GM21528 (cell line): ENCODE results near the gene XPR1.
"Not testable (repeated sequence)": the region's sequence is repeated elsewhere in the genome, so short reads cannot be mapped to it uniquely, and the experiment has no call there.

ENCODE experiments used
- ATAC-seq: cut with Tn5 transposase; IDR thresholded peaks from one replicate; pipeline ENCODE4 v1.9.1; 2021; ENCODE audit warnings: mild to moderate bottlenecking, moderate library complexity; ENCODE audit not compliant: unreplicated experiment, low FRiP score

The XPR1 gene

DNA sequence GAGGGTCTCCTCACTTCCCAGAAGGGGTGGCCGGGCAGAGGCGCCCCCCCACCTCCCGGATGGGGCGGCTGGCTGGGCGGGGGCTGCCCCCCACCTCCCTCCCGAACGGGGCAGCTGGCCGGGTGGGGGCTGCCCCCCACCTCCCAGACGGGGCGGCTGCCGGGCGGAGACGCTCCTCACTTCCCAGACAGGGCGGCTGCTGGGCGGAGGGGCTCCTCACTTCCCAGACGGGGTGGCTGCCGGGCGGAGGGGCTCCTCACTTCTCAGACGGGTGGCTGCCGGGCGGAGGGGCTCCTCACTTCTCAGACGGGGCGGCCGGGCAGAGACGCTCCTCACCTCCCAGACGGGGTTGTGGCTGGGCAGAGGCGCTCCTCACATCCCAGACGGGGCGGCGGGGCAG lies 78.9 kb downstream of the XPR1 start:
- not testable (repeated sequence) for ATAC-seq

DNA sequence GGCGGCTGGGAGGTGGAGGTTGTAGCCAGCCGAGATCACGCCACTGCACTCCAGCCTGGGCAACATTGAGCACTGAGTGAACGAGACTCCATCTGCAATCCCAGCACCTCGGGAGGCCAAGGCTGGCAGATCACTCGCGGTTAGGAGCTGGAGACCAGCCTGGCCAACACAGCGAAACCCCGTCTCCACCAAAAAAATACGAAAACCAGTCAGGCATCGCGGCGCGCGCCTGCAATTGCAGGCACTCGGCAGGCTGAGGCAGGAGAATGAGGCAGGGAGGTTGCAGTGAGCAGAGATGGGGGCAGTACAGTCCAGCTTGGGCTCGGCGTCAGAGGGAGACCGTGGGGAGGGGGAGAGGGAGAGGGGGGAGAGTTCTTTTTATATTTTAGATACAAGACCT lies 79.4 kb downstream of the XPR1 start:
- ATAC-seq = not testable (repeated sequence)

DNA sequence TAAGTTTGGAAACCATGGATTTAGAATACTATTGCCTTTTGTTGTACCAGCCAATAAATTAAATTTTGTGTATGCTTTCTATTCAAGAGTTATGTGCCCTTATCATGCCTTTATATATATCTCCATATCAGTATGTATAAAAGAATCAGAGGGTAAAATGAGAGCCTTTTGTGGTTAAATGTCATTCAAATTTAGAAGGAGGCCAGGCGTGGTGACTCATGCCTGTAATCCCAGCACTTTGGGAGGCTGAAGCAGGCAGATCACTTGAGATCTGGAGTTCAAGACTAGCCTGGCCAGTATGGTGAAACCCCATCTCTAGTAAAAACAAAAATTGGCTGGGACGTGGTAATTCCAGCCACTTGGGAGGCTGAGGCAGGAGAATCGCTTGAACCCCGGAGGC lies 88.9 kb downstream of the XPR1 start:
- ATAC-seq = no peak

DNA sequence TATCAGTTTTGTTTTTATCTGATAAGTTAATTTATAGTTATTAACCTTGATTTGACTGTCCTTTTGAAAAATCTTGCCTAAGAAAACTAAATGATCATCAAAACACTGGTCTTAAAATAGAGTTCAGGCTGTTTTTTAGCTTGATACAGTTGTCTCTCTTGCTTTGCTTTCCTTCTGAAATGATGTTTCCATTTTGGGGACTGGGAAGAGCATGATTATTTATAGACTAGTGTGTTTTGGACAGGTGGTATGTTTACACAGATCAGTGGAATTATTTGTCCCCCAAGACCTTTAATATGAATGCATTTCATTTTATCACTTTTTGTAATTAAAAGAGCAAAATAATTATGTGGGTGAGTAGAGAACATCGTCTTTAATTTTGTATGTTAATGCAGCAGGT lies 90.8 kb downstream of the XPR1 start:
- no peak for ATAC-seq

DNA sequence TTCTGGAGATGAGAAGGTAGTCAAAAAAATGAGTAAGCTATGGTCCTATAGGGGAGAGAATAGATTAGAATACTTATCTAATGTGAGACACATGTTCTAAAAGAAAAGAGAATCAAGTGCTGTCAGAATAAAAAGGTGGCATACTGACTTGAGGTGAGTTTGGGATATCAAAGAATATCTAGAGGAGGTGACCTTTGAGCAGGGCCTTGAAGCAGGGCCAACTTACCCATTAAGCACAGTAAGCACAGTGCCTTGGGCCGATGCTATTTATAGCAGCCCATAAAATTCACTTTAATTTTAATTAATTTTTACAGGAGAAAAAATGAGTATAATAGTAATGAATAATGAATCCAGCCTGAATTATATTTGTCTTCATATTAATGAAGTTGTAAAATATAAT lies 92.2 kb downstream of the XPR1 start:
- no peak for ATAC-seq

DNA sequence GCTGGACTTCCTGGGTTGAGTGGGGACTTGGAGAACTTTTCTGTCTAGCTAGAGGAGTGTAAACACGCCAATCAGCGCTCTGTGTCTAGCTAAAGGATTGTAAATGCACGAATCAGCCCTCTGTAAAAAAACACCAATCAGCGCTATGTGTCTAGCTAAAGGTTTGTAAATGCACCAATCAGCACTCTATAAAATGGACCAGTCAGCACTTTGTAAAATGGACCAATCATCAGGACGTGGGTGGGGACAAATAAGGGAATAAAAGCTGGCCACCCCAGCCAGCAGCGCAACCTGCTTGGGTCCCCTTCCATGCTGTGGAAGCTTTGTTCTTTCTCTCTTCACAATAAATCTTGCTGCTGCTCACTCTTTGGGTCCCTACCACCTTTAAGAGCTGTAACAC lies 94.2 kb downstream of the XPR1 start:
- ATAC-seq = not testable (repeated sequence)

DNA sequence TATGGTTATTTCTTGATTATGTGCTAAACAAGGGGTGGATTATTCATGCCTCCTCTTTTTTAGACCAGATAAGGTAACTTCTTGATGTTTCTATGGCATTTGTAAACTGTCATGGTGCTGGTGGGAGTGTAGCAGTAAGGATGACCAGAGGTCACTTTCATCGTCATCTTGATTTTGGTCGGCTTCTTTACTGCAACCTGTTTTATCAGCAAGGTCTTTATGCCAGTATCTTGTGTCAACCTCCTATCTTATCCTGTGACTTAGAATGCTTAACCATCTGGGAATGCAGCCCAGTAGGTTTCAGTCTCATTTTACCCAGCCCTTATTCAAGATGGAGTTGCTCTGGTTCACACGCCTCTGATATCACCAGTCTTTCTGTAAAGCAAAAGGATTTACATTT lies 95.9 kb downstream of the XPR1 start:
- ATAC-seq = not testable (repeated sequence)

DNA sequence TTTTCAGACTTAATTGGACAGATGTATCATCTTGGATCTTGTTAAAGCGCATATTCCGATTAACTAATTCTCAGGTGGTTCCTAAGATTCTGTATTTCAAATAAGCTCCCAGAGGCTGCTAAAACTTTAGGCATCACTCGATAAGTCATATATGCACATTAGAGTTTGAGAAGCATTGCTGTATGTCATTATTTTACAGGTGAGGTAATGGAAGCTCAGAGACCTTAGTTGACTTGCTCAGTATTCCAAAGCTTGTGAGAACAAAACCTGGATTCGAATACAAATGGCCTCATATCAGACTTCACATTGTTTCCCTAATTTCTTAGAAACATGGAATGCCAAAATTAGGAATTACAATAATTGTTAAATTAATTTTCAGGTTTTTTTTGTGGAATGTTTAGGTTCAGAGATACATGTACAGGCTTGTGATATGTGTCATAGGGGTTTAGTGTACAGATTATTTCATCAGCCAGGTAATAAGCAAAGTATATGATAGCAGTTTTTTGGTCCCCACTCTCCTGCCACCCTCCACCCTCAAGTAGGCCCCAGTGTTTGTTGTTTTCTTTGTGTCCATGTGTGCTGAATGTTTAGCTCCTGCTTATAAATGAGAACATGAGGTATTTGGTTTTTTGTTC lies 96.8 kb downstream of the XPR1 start:
- no peak for ATAC-seq

DNA sequence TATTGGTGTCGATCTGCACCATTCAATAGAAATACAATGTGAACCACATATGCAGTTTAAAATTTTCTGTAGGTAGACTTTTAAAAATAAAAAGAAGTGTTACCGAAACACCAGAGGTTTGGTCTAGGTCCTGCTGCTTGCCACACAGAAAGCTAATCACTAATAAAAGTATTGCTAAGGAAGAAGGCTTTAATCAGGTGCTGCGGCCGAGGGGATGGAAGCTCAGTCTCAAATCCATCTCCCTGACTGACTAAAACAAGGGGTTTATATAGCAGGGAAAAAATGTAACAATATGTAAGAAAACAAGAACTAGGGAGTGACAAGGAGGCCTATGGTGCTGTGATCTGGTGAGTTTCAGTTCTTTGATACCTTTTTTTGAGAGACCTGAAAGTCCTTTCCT lies 99.3 kb downstream of the XPR1 start:
- ATAC-seq = no peak

DNA sequence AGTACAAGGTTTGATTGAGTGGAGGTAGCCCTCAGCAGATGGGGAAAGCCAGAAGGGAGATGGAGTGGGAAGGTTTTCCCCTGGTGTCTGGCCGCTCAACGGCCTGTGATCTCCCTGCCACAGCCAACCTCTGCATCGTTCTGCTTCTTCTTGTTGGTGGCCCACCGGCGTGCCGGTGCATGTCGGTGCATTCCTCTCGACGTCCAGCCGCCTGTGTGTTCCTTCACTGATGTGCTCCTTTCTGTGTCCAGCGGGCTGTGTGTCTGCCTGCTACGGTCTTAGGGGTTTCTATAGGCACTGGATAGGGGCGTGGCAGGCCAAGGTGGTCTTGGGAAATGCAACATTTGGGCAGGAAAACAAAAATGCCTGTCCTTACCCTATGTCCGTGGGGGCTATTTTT lies 101.0 kb downstream of the XPR1 start:
- ATAC-seq = no peak

DNA sequence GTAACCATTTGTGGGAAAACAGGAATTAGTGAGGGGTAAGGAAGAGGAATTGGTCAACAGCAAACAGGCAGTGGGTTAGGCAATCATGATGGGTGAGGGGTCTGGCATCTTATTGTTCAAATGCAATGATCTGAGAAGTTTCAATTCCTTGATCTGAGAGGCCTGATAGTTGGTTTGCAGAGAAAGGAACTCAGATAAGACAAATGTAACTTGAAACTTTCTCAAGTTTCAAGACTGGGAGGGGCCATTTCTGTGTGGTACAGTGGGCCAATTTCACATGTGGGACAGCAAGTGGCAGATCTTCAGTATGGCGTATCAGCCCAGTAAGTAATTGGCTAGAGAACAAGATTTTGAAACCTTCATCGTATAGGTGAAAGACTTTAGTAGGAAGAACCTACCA lies 102.5 kb downstream of the XPR1 start:
- ATAC-seq = no peak

DNA sequence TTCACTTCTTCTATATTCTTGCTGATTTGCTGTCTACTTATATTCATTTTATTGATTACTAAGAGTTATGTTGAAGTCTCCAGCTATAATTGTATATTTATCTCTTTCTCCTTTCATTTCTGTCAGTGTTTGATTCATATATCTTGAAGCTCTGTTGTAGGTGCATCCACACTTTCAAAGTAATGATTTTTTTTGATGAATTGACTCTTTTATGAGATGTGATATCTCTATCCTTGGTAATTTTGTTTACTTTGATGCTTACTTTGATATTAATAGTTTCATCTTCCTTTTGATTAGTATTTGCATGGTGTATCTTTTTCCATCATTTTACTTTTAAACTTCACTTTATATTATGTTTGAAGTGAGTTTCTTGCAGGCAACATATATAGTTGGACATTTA lies 110.8 kb downstream of the XPR1 start:
- no peak for ATAC-seq

DNA sequence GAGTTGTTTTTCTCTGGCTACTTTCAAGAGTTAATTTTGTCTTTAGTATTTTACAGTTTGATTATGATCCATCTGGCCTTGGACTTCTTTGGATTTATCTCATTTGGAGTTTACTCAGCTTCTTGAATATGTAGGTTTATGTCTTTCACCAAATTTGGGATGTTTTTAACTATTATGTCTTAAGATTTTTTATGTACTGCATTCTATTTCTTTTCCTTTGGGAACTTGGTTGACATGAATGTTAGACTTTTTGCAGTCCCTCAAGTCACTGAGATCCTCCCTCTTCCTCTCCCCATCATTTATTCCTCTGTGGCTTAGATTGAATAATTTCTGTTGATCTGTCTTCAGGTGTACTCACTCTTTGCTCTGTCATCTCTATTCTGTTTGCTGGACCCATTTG lies 112.0 kb downstream of the XPR1 start:
- no peak for ATAC-seq

DNA sequence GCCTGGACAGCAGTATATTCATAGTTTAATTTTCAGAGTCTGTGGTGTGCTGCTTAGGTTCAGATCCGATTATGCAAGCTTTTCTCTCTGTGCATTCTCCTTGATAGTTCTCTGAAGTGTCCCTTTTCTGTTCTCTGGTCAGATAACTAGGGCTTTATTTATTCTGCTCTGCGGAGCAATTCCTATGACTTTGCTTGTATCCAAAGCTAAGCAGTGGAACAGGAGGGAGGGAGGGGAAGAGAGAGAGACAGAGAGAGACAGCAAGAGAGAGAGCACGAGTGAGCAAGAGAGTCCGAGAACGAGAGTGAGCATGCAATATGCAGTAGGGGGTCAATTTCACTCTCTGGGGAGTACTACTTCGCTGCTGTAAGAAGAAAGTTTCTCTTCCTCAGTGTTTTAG lies 113.3 kb downstream of the XPR1 start:
- ATAC-seq = no peak

DNA sequence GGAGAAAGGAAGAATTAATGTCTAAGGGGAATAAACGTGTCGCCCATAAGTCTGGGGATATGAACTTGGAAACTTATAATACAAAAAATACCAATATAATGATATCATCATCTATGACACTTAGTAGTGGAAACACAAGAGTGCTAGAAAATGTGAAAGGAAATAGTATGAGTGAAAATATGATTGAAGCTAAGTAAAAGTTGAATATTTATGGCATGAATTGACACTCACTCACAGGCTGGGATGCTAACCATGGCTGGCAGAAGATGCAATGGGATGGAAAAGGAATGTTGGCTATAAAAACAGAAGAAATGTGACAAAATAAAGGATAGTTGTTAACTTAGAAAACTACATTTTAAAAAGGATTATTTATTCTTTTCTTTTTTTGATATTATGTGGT lies 120.1 kb downstream of the XPR1 start:
- no peak for ATAC-seq

DNA sequence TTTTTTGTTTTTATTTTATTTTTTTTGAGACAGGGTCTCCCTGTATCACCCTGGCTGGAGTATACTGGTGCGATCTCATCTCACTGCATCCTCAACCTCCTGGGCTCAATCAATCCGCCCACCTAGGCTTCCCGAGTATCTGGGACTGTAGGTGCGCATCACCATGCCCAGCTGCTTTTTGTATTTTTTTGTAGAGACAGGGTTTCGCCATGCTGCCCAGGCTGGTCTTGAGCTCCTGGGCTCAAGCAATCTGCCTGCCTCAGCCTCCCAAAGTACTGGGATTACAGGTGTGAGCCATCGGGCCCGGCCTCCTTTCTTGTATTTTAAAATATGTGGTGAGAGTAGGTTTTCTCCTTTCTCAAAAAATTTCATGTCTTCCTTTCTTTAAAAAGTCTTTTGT lies 122.6 kb downstream of the XPR1 start:
- no peak for ATAC-seq

DNA sequence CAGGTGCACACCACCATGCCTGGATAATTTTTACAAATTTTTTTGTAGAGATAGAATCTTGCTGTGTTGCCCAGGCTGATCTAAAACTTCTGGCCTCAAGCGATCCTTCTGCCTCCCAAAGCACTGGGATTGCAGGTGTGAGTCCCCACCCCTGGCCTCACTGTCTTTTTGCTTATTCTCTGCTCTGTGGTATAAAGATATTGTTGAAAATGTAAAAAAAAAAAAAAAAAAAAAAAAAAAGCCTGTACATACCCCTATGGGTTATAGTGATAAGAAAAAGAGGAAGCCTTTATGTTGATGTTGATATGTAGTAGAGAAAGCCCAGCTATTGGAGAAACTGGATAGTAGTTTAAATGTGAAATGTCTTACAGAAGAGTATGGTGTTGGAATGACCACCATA lies 125.8 kb downstream of the XPR1 start:
- ATAC-seq = no peak

DNA sequence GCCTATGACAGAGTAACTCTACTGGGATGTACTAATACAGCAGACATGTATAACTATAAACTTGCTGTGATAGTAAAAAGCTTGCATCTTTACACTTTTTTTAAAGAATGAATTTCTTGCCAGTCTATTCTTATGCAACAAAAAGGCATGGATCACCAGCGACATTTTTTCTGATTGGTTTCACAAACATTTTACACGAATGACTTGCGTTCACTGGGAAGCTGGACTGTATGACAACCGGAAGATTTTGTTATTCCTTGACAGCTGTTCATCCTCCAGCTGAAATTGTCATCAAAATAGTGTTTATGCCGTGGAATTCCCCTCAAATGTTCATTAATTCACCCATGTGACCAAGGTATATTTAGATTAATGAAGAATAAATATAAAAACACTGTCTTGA lies 131.0 kb downstream of the XPR1 start:
- ATAC-seq = no peak

DNA sequence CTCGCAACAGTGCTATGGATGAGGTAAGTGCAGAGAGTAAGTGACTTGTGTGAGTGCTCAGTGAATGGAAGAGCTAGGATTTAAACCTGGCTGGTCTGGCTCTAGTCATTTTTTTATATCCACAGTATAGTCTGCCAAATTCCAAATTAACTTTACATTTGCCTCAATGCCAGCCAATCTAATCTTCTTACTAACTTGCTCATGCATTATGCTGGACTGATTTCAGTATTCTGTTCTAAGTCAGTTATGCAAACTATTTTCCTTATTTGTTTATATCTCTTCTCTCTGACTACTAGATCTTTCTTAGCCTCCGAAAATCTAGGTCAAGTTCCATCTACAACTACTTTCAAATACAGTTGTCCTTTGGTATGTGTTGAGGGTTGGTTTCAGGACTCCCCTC lies 133.3 kb downstream of the XPR1 start:
- ATAC-seq = no peak

DNA sequence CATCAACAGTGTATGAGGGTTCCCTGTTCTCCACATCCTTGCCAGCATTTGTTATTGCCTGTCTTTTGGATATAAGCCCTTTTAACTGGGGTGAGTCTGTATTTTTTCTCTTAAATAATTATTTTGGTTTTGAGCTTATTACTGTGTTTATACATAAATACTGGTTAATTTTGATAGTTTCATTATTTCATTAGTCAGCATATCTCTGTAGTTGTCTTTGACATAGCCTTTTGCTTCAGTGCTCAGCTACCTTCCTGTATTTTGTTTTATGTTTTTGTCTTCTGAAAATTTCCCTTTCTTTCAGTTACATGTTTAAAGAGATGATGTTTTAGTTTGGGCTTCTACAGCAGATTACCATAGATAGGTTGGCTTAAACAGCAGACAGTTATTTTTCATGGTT lies 138.1 kb downstream of the XPR1 start:
- ATAC-seq = no peak

DNA sequence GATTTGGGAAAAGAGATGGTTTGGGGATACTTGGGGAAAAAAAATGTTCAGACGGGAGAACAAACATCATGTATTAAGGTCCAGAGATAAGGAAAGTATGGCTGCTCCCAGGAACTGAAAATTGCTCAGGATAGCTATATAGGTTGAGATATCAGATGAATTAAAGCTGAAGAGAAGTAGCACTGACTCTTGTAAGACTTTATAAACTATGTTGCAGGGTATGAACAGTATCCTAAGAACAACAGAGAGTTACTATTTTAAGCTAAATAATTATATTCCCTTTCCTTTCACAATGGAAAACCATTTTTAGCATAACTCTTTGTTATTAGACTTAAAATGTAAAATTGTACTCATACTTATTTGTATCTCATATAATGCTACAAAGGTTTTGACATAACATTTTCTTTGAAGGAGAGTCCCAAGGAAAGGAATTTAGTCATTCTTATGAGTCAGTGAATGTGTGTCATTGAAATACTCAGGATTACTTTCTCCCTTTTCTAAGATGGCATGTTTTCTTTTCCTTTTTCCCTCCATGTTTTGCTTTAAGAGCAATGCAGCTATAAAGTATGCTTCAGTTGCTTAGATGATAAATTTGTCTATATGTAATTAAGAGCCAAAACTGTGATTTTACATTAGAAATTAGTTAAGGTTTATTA lies 141.5 kb downstream of the XPR1 start:
- no peak for ATAC-seq

DNA sequence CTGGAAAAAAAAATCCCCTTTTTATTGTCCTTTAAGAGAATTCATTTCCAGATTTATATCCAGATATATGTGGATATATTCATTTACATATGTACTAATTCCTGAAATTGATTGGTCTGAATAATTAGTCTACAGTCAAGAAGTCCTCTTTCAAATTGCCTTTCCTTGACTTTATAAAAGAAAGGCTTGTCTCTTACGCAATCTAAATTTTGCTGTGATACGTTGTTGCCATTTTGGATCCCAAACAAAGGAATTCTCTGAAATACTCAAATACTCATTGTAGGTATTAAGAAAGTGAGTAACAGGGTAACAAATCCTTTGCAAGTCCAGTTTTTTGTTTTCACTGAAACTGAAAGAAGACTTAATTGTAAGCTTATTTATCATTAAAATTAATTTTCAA lies 144.0 kb downstream of the XPR1 start:
- ATAC-seq = no peak
